DND-41 (cell line): ENCODE data around the gene PHLPP1.

Experiments used
- ATAC-seq: fragments of 200-7000 bp; cut with Tn5 transposase; 3 replicates; pipeline ENCODE4 v1.9.1; 2021; ENCODE audit warnings: low read depth; ENCODE audit not compliant: insufficient read depth
- DNase-seq: peaks from one replicate; pipeline ENCODE4 v3.0.0-alpha.2; 2020
- H2AFZ ChIP-seq: 2 replicates; pipeline ENCODE4 v1.6.0; 2012; ENCODE audit warnings: low read depth, low read length
- H3K27ac ChIP-seq: 2 replicates; pipeline ENCODE4 v1.5.1; 2012; ENCODE audit warnings: low read length, inconsistent platforms
- H3K27me3 ChIP-seq: fragments of 200-600 bp; sonication (generic); 2 replicates; pipeline ENCODE4 v1.6.0; 2012; ENCODE audit warnings: low read length, mild to moderate bottlenecking, inconsistent platforms; ENCODE audit not compliant: insufficient read depth, poor library complexity
- H3K36me3 ChIP-seq: 2 replicates; pipeline ENCODE4 v1.5.1; 2012; ENCODE audit warnings: low read length, inconsistent platforms; ENCODE audit not compliant: insufficient read depth
- H3K4me1 ChIP-seq: 2 replicates; pipeline ENCODE4 v1.5.1; 2012; ENCODE audit warnings: mild to moderate bottlenecking, low read length; ENCODE audit not compliant: insufficient read depth
- H3K4me2 ChIP-seq: 2 replicates; pipeline ENCODE4 v1.6.0; 2012; ENCODE audit warnings: mild to moderate bottlenecking, moderate library complexity, low read length, inconsistent platforms; ENCODE audit not compliant: insufficient read depth
- H3K4me3 ChIP-seq, 2 experiments: fragments of 200-600 bp in 1 of 2; shearing (Covaris generic) in 1 of 2; 2 replicates each; pipeline ENCODE4 v1.5.1; 2012 to 2016; ENCODE audit warnings: inconsistent platforms in 2 of 2, low read length in 2 of 2, mild to moderate bottlenecking in 2 of 2, low read depth in 1 of 2, moderate library complexity in 1 of 2
- H3K79me2 ChIP-seq: 2 replicates; pipeline ENCODE4 v1.6.0; 2012; ENCODE audit warnings: low read length, inconsistent platforms; ENCODE audit not compliant: insufficient read depth
- H3K9ac ChIP-seq: 2 replicates; pipeline ENCODE4 v1.6.0; 2012; ENCODE audit warnings: low read depth, mild to moderate bottlenecking, inconsistent platforms, low read length, moderate library complexity
- H3K9me3 ChIP-seq: 2 replicates; pipeline ENCODE4 v1.5.1; 2012; ENCODE audit warnings: low read length, moderate library complexity, mild to moderate bottlenecking, inconsistent platforms; ENCODE audit not compliant: insufficient read depth, severe bottlenecking
- H4K20me1 ChIP-seq: 2 replicates; pipeline ENCODE4 v1.6.0; 2012; ENCODE audit warnings: low read length; ENCODE audit not compliant: insufficient read depth
- CTCF ChIP-seq: IDR thresholded peaks from 2 replicates; pipeline ENCODE4 v1.5.1; 2012; ENCODE audit warnings: borderline replicate concordance, low read length, moderate library complexity, mild to moderate bottlenecking; ENCODE audit not compliant: poor library complexity, severe bottlenecking; ENCODE audit errors: extremely low read depth
- EZH2 ChIP-seq: IDR thresholded peaks from 3 replicates; pipeline ENCODE4 v1.6.1; 2012; ENCODE audit warnings: borderline replicate concordance, low read depth, mild to moderate bottlenecking, moderate library complexity, low read length, inconsistent platforms; ENCODE audit not compliant: severe bottlenecking

Gene PHLPP1

GRCh38 chr18:62744076-62744968 lies 29.0 kb downstream of the PHLPP1 start:
- ATAC-seq (peak; percentile 60; the same call in 1 of the 3 replicates), DNase-seq (no peak)
- Histone ChIP-seq H3K4me1 (no peaks in the 10 kb centered on the region), H3K4me2 (no peak overlapping the region), H2AFZ (no peak overlapping the region), H3K4me3 (no peak overlapping the region), H3K9me3 (no peaks in the 10 kb centered on the region), H3K36me3 (no peaks in the 10 kb centered on the region), H3K27me3 (no peaks in the 10 kb centered on the region), H3K9ac (no peak overlapping the region), H3K27ac (no peak overlapping the region), H4K20me1 (peaks cover 3% of the 10 kb centered on the region; the same call in 1 of the 2 replicates), H3K79me2 (no peaks in the 10 kb centered on the region; the same call in 1 of the 2 replicates)
- TF ChIP-seq CTCF (no peak), EZH2 (no peak)

- H3K4me2 ChIP-seq = no peak overlapping the region
- no peaks in the 10 kb centered on the region; the same call in 1 of the 2 replicates for H3K79me2 ChIP-seq
- H3K27ac ChIP-seq = no peak overlapping the region
Observed at GRCh38 chr18:62745089-62745751, 29.9 kb downstream of the PHLPP1 start.

GRCh38 chr18:62749389-62749788 lies 34.0 kb downstream of the PHLPP1 start:
- H3K27me3 ChIP-seq = no peaks in the 10 kb centered on the region
- no peak for TF ChIP-seq CTCF
- no peak for TF ChIP-seq EZH2
- H3K4me1 ChIP-seq = peaks cover 15% of the 10 kb centered on the region
- no peak overlapping the region for H3K4me3 ChIP-seq
- no peak overlapping the region for H3K4me2 ChIP-seq
- H3K9ac ChIP-seq = no peak overlapping the region
- H3K9me3 ChIP-seq = no peaks in the 10 kb centered on the region
- ATAC-seq (no peak), DNase-seq (no peak)
- no peaks in the 10 kb centered on the region for H3K36me3 ChIP-seq
- H3K27ac ChIP-seq = no peak overlapping the region
- no peak overlapping the region for H2AFZ ChIP-seq
- peaks cover 6% of the 10 kb centered on the region for H3K79me2 ChIP-seq
- peaks cover 3% of the 10 kb centered on the region; the same call in 1 of the 2 replicates for H4K20me1 ChIP-seq

More at GRCh38 chr18:62745089-62745751, 29.9 kb downstream of the PHLPP1 start:
- Histone ChIP-seq H3K9me3 (no peaks in the 10 kb centered on the region), H4K20me1 (peaks cover 3% of the 10 kb centered on the region; the same call in 1 of the 2 replicates), H3K27me3 (no peaks in the 10 kb centered on the region), H3K4me1 (no peaks in the 10 kb centered on the region), H3K36me3 (no peaks in the 10 kb centered on the region), H3K4me3 (no peak overlapping the region), H2AFZ (no peak overlapping the region), H3K9ac (no peak overlapping the region)
- DNase-seq = no peak
- no peak for TF ChIP-seq EZH2
- TF ChIP-seq CTCF = no peak
- no peak for ATAC-seq
